ENCODE results near the gene BNIP1.

BNIP1 gene

DNA sequence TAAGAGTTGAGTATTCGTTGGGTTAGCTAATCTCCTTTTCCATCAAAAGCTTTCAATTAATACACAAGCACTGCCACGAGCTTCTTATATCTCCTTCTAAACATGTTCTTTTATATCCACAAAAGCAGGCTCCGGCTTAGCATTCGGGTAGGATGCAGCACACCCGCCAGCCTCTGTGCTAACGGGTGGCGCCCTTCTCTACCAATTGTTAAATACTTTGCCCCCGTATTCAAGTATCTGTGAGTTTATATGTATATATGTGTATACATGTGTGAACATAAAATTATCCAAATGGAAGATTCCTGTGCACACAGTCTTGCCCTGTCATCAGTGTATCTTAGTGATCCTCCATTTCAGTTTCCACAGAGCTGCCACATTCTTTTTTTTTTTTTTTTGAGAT, 27.8 kb downstream of the BNIP1 start:
- no peak for DNase-seq

DNA sequence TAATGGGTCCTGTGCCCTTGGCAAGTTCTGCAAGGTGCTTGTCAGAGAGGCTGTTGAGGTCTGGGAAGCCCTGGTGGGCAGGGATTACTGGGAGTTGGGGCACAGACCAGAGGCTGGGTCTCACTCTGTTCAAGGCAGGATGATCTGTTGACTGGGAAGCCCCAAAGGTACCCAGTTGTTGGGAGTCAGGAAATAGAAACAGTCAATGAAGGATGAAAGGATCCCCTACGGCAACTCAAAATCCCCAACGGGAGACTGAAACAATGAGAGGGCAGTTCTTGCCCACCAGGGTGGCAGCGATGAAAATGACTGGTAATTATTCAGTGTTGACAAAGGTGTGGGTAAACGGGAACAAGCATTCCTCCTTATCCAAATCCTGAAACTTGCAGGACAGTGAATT, 31.2 kb downstream of the BNIP1 start:
- DNase-seq, result no peak

DNA sequence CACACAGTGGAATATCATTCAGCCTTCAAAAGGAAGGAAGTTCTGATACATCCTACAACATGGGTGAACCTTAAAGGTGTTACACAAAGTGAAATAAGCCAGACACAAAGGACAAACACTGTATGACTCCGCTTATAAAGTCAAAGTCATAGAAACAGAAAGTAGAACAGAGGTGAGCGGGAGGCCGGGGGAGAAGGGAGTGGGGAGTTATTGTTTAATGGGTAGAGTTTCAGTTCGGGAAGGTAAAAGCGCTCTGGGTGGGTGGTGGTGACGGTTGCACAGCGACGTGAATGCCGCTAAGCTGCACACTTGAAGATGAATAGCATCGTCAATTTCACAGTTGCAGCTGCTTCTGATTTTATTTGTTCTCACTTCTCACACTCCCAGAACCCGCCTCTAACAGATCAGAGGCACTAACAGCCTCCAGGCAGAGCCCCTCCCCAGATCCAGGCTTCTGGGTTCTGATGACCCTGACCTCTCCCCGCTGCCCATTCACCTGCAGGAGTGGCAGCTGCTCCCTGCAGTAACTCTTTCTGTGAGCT, 34.1 kb downstream of the BNIP1 start:
- no peak for DNase-seq

GRCh38 chr5:173180331-173180730, 36.0 kb downstream of the BNIP1 start:
- DNase-seq, result no peak

DNA sequence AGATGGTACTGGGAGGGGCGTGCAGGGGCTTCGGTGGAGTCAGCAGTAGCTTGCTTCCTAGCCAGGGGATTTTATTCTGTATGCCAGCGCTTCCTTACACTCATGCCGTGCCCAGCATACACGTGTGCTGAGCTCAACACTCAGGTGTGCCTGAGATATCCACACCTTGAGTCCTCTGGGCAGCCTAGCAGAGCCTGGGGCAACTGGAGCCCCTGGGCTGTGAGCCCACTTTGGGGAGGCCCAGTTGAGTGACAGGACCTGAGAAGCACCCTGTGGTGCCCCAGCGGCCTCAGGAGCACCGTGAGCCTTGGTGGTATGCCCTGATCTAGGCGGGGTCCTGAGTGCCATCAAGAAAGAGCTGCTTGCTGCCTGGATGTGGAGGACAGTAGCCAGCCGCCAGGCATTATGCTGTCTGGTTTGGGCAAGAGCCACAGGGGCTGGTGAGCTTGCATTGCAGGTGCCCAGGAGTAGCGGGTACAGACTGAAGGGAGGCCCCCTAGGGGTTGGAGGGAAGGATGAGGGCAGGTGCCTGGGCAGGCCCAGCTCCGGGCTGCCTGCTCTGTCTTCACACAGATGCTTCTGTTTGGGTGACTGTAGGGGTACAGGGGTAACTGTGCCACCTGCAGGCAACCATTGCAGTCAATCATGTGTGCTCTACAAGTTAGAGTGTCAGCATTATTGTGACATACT, 42.9 kb downstream of the BNIP1 start:
- DNase-seq, result no peak

DNA sequence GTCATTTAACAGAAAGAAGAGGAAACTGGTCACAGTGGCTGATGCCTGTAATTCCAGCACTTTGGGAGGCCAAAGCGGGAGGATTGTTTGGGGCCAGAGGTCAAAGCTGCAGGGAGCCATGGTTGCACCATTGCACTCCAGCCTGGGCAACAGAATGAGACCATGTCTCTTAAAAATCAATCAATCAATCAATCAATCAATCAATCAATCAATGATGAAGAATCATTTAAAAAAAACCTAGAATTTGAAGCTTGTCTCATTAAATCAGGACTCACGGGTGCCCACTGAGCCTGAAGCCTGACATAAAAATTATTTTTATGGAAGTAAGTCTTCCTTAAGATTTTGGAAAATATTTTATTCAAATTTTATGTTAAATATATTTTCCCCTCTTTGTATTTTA, 43.9 kb downstream of the BNIP1 start:
- DNase-seq, result no peak

DNA sequence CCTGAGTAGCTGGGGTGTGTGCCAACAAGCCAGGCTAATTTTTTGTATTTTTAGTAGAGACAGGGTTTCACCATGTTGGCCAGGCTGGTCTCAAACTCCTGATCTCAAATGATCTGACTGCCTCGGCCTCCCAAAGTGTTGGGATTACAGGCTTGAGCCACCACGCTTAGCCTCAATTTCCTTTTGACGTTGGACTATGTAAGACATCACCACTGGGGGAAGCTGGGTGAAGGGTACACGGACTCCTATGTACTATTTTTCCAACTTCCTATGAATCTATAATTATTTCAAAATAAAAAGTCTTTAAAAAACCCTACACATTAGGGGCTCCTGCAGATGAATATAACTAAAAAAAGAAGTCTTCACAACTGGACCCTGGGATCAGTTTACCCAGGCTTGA, 46.7 kb downstream of the BNIP1 start:
- no peak for DNase-seq

GRCh38 chr5:173191561-173191960, 47.2 kb downstream of the BNIP1 start:
- no peak for DNase-seq

GRCh38 chr5:173192561-173192960, 48.2 kb downstream of the BNIP1 start:
- no peak for DNase-seq

DNA sequence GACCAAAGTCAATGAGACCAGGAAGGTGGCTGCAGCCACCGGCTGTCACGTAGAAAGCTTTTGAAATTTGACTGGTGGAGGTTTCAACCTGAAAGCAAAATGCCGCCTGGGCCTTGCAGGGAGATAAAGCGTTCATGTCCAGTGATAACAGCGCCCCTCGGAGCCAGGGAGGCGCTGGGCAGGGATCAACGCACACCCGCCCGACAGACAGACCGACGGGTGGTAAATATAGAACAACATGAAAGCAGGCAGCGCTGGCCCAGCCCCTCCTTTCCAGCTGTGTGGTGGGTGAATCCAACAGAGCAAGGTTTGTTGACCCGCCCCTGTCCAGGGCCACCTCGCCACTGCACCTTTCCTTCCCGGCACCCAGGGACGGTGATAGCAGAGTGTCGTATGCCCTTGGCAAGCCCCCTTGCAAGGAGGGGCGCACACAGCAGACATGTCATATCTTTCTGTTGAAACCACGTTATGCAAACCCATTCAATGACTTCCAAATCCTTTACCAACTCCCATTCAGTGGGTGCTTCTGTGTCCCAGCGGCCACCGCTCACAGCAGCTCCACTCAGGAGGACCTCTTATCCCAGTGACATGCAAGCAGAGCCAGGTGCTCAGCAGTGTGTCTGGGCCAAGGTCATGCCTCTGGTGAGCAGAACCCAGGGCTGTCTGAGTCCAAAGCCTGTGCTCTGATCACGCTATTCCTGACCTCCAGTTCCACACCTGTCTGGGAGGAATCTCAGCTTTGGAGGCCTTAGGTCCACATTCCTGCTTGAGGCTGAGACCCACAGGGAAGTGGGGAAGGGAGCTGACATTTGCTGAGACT, 52.0 kb downstream of the BNIP1 start:
- no peak for DNase-seq

DNA sequence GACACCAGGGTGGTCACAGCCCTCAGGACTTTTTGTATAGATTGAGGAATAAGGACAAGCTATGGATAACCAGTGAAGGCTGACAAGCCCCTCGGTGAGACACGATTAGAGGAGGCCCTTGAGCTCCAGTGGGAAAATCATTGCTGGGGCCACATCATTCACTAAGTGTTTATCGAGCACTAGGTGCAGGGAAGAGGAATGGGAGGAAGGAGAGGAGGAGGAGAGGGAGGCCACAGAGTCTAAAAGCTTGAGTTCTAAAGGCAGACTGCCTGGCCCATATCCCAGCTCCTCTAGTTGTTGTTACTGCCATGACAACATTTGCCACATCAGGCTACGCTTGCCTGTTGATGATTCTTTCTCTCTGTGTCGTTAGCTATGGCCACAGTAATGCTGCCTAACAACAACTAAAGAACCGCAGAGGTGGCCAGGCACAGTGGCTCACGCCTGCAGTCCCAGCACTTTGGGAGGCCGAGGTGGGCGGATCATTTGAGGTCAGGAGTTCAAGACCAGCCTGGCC, 53.1 kb downstream of the BNIP1 start:
- DNase-seq, result no peak

DNA sequence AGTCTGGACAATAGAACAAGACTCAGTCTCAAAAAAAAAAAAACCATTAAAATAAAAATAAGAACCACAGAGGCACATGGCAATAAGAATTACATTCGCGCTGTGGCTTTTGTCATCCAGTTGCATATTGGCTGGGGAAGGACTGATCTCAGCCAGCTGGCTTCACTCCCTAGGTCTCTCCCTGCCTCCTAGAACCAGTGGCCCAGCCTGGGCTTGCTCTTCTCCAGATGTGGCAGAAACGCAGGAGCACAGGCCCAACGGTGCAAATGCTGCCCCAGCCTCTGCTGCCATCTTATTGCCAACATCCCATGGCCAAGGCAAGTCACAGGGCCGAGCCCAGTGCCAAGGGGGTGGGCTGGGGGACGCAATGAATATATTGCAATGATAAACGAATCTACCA, 53.7 kb downstream of the BNIP1 start:
- no peak for DNase-seq

DNA sequence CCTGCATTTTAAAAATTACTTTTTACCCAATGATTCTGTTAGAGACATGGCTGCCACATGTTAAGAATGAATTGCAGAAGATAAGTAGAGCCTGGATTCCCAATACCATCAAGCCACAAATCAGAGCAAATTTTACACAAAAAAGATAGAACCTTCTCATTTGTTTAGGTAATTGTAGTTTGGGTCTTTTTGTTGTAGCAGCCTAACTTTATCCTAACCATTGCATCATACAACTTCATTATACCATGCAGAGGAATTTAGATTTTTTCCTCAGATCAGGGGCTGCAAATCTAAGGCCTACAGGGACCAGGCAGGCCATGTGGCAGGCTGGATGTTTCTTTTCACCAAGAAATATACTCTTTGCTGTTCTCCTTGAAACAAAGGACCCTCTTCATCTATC, 56.0 kb downstream of the BNIP1 start:
- DNase-seq, result no peak

DNA sequence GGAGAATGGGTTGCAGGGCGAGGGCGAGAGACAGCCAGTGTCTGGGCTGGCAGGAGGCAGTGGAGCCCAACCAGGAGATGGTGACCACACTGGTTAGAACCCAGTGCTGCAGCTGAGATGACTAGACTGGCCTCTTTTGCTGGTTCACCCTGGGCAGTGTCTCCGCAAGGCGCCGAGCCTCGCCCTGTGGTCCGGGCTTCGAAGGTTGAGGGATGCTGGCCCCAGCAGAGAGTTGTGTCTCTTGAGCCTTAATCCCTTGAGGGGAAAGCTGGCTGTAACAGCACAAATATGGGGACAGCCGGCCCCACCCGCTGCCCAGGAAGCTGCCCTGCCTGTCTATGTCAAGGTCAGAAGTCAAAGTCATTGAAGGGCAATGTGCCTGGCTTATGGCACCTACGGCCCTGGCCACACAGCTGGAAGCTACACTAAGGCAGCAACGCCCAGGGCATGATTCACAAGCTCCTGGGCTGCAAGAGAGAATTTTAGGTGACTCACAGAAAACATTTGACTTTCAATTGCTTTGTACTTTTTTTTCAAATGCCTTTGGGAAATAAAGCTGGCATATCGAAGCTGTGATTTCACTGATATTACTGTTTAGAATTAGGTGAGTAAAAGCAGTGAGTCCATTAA, 57.4 kb downstream of the BNIP1 start:
- DNase-seq, result no peak

- no peak for DNase-seq
Measured at GRCh38 chr5:173202266-173202875, 58.0 kb downstream of the BNIP1 start.

- peak in 1 of 2 donors; percentile 50 for DNase-seq
Measured at GRCh38 chr5:173204185-173204979, 60.1 kb downstream of the BNIP1 start.

DNA sequence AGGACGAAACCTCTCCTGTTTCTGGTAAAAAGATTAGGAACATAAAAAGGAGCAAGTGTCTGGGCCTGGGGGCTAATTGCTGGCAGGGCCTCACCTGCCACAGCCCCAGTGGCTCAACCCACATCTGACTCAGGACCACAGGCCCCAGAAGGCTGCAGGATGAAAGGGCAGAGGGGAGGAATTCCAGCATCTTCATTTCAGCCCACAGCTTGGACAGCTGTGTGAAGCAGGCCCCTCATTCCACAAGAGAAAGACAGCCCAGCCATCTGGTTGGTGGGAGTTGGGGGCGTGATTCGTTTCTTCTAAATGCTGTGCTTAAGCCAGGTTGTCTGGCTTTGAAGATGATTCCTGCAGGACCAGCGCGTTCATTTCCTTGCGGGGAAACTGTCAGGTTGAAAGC, 61.6 kb downstream of the BNIP1 start:
- DNase-seq, result no peak

- no peak for DNase-seq
Measured at GRCh38 chr5:173208296-173208695, 64.0 kb downstream of the BNIP1 start.

DNA sequence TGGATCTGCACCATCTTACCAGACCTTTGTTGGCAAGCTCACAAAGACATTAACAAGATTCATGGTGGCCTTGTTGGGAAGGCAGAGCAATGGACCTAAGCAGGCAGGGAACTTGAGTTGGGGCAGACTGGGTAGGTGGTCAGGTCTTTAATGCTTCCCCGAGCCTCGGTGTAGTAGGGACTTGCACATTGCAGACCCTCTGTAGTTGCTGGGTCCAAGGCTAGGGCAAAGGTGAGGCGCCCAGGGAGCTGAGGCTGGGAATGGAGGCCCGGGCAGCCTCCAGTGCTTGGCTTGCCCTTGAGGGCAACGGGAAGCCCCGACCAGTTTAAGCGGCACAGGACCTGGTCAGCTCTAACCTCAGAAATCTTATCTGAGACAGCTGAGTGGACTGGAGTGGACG, 66.5 kb downstream of the BNIP1 start:
- DNase-seq, result no peak

DNA sequence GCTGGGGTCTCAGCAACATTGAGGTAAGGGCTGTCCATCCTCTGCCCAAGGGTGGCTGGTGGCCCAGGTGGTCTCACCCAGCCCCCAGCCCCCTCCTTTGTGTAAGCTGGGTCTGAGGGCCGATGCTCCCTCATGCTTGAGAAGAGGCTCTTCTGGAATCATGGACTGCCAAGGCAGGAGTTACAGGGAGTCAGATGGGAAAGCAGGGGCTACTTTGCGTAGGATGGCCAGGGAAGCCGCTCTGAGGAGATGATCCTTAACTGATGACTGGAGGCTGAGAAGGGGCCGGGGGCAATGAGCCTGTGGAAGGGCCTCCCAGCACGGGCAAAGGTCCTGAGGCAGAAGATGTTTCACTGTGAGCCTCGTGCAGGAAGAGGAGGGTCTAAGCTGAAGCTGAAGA, 67.0 kb downstream of the BNIP1 start:
- no peak for DNase-seq

DNA sequence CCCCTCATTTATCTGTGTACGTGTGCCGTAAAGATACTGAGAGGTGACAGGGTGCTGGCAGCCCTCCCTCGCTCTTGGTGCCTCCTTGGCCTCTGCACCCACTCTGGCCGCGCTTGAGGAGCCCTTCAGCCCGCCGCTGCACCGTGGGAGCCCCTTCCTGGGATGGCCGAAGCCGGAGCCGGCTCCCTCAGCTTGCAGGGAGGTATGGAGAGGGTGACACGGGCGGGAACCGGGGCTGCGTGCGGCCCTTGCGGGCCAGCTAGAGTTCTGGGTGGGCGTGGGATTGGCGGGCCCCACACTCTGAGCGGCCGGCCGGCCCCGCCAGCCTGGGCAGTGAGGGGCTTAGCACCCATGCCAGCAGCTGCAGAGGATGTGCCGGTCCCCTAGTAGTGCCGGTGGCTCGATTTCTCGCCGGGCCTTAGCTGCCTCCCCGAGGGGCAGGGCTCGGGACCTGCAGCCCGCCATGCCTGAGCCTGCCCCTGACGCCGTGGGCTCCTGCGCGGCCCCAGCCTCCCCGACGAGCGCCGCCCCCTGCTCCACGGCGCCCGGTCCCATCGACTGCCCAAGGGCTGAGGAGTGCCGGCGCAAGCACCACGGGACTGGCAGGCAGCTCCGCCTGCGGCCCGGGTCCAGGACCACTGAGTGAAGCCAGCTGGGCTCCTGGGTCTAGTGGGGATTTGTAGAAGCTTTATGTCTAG, 69.1 kb downstream of the BNIP1 start:
- no peak for DNase-seq

Measured in CD4-positive, alpha-beta T cell treated with Interleukin-1 beta for 1 hour (primary cell).